Activated CD8-positive, alpha-beta memory T cell treated with anti-CD3 and anti-CD28 coated beads, Interleukin-2, amount 50 U/mL, for 48 hours (primary cell): ENCODE results near the gene PHTF1.

Experiments
- DNase-seq: peaks from one replicate; pipeline ENCODE4 v3.0.0-alpha.2; 2020

Gene PHTF1

DNA sequence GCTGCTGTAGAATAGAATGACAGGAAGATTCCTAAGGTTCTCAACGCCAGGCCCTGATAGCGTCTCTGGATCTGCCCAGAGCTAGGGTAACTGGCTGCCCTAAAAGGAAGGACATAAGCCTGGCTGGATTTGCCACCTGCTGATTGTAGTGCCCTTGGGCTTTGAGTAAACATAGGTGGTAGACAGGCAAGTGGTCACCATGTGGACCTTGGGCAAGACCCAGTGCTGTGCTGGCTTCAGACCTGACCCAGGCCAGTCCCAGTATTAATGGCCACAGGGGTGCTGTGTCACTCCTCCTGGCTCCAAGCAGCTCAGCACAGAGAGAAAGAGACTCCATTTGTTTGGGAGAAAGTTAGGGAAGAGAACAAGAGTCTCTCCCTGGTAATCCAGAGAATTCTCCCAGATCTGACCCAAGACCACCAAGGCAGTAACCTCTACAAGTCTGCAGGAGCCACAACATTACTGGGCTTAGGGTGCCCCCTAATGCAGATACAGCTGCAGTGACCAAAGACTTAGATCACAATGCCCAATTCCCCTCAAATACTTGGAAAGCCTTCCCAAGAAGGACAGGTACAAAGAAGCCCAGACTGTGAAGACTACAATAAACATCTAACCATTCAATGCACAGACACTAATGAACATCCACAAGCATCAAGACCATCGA, 44.5 kb downstream of the PHTF1 start:
- DNase-seq = no peak

DNA sequence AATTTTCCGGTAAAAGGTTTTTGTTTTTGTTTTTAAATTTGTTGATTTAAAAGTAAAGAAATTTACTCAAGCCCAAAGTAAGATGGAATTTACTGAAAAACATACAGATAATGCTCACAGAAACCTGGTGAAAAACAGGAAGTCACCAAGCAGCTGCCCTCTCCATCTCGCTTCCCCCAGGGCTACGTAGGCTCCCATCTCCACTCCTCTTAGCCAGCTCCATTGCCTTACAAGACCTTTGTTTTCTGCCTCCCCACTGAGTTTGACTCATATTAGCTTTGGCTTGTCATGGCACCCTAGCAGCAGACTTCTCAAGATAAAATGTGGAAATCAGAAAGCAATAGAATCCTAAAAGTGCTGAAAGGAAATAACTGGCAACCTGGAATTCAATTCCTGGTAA, 57.9 kb downstream of the PHTF1 start:
- DNase-seq = no peak

- DNase-seq = no peak
These were observed 64.4 kb downstream of the PHTF1 start for GRCh38 chr1:113694910-113695309.

GRCh38 chr1:113692824-113693431, 66.4 kb downstream of the PHTF1 start:
- DNase-seq = no peak

GRCh38 chr1:113692342-113692741, 66.9 kb downstream of the PHTF1 start:
- DNase-seq = no peak

- no peak for DNase-seq
These were observed 68.1 kb downstream of the PHTF1 start for GRCh38 chr1:113691184-113691583.

DNA sequence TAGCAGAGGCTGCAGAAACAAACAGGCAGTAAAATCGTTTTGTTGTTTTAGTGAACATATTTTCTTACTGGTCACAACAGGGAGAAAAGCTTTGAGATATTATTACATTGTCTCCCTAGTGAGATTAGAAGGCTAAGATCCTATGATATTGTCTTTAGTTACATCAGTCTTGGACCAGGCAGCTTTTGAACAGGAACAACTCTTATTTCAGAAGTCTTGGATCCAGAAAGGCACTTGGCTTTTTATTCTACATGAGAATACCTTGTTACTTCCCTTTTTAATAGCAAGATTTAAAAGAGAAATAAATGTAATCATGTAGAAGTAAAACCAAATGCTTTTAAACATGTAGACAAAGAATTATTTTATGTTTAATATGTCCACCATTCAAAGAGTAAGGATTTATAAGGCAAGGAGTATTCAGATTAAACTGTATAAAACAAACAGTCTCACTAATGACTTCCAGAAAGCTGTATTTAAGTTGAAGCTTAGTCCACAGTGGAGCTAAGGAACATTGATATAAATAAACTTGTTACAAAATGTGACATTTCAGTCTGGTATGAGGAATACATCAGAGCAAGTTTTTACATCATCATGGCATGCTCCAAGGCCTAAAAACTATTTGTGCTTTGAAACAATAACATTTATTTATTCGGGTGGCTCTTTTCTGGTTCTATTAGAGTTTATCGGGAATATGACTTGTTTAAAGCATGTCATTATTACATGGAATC, 72.2 kb downstream of the PHTF1 start:
- no peak for DNase-seq

GRCh38 chr1:113684153-113684541, 75.1 kb downstream of the PHTF1 start:
- no peak for DNase-seq

- DNase-seq = no peak
These were observed 75.7 kb downstream of the PHTF1 start for GRCh38 chr1:113683384-113684152.

DNA sequence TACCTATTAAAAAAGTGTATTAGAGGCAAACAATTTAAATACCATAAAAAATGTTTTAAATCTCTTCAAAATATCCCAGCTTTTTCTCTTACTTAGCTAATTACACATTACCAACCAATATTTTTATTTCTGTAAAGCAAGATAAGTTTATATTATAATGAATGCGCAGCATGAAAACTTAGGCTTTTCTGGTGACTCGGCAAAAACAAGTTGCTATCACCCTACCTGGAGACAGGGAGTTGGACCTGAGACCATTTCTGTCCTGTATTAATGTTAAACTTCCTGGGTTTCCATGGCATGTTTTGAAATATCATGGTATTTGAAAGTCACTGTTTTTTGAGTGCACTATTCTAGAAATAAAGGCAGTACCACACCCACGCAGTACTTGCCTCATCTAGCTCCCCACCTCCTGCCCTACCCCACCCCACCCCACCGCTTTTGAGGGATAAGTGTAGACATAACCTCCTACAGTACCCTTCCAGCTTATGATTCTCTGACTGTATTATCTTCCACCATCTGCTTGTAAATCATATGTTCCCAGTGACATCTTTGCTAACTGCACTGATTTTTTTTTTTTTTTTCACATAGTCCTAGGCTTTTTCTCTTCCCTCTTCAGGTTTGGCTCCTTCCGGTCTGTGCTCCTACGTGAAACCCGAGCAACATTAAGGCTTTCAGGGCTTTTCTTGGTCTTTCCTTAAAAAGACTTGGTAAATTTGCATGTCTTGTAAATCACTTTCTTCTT, 77.5 kb downstream of the PHTF1 start:
- DNase-seq = no peak

- DNase-seq = no peak
These were observed 81.2 kb downstream of the PHTF1 start for GRCh38 chr1:113678159-113678469.

GRCh38 chr1:113677250-113678158, 81.8 kb downstream of the PHTF1 start:
- no peak for DNase-seq

DNA sequence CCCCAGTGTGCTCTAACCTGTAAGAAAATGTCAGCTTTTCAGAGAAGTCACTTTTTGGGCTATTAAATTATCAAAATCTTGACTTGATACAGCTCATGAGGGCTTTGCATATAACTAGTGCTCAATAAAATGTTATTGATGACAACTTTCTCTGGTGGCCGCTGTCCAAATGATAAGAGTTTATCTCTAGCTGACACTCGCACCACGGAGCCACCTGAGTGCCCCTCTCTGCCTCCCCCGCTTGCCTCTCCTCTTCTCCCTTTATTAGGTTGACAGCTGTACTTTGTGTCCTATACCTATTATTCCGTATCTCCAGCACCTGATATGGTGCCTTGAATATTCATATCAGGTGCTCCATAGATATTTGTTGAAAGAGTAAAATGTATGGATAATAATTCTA, 82.8 kb downstream of the PHTF1 start:
- no peak for DNase-seq

- DNase-seq = no peak
These were observed 84.0 kb downstream of the PHTF1 start for GRCh38 chr1:113675302-113675701.

DNA sequence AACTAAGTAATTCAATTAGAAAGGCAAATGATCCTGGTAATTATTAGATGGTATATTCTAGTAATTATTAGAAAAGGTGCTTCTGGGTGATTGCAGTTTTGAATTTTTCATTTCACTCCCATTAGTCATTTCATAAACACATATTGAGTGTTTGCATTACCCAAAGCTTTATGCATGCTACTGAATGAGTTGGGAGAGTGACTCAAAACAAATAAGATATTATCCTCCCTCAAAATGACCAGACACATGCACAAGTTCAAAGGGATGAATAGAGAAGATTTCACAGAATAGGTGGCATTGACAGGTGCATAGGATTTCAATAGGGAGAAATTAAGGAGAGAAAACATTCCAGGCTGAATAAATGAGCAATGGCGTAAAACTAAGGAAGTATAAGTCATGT, 84.7 kb downstream of the PHTF1 start:
- DNase-seq = no peak

GRCh38 chr1:113672491-113672890, 86.8 kb downstream of the PHTF1 start:
- DNase-seq = no peak

DNA sequence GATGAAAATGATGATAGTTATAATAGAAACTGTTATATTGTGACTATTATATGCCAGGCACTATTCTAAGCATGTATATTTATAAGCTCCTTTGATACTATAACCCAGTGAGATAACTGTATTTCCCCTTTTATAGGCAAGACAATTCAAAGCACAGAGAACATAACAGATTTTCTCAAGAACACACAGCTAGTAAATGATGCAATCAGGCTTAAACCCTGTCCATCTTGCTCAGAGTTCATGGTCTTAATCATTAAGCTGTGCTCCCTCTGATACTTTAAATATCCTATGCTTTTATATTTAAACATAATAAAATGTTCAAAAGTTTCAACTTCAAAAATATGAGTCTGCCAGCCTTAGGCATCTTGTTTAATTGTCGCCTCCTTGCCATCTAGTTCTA, 88.6 kb downstream of the PHTF1 start:
- no peak for DNase-seq

DNA sequence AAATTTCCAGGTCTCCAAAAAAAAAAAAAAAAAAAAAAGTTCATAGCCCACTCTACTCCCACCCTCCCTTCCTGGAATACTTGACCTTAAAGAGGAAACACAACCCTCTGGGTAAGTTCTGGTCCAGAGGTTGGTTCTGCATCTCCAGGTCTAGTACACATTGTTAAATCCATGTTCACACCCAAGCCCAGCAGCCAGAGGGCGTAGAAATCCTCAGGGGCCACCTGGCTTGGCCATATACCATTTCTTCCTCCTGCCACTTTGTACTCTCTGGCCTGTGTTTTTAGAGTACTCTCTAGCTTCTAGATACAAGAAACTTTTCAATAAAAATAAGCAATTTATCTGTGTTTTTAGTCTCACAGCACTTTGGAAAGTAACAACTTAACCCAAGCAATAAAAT, 89.3 kb downstream of the PHTF1 start:
- DNase-seq = no peak

GRCh38 chr1:113666126-113666525, 93.2 kb downstream of the PHTF1 start:
- DNase-seq = no peak

- no peak for DNase-seq
These were observed 94.2 kb downstream of the PHTF1 start for GRCh38 chr1:113665071-113665470.

GRCh38 chr1:113663165-113663951, 95.9 kb downstream of the PHTF1 start:
- no peak for DNase-seq
